ENCODE measurements around the gene INPP5J.

GRCh38 chr22:31137721-31138120 lies 15.0 kb downstream of the INPP5J start:
- TF ChIP-seq CTCF (IDR thresholded peaks at IDR 0.05; ENCODE audit: poor library complexity, severe bottlenecking) (no peak), EZH2 (IDR thresholded peaks at IDR 0.05; ENCODE audit: borderline replicate concordance, insufficient read depth, low read length, poor library complexity, severe bottlenecking) (no peak), RAD21 (conservative IDR thresholded peaks at IDR 0.05) (no peak)
